Left ventricle myocardium inferior (tissue), 1 donor: ENCODE measurements around the gene SLC51A. TPM values are rescaled to one million over a fixed set of nuclear protein-coding genes. Genes with fewer than 3 reads are reported as not detected.

ENCODE experiments used
- DNase-seq: peaks from one replicate; pipeline ENCODE4 v3.0.0-alpha.2; 2020
- H3K27ac ChIP-seq: fragments of 200-600 bp; replicated peaks from 2 replicates; pipeline ENCODE4 v1.8.0; 2021
- H3K27me3 ChIP-seq: fragments of 200-600 bp; 2 replicates; pipeline ENCODE4 v1.8.0; 2021; ENCODE audit warnings: low read depth
- H3K36me3 ChIP-seq: fragments of 200-600 bp; 2 replicates; pipeline ENCODE4 v1.8.0; 2021
- H3K4me1 ChIP-seq: fragments of 200-600 bp; 2 replicates; pipeline ENCODE4 v1.8.0; 2021
- H3K4me3 ChIP-seq: fragments of 200-600 bp; 2 replicates; pipeline ENCODE4 v1.8.0; 2021; ENCODE audit warnings: mild to moderate bottlenecking, moderate library complexity
- H3K9me3 ChIP-seq: fragments of 200-600 bp; replicated peaks from 2 replicates; pipeline ENCODE4 v1.8.0; 2021
- CTCF ChIP-seq: fragments of 200-600 bp; IDR thresholded peaks from 2 replicates; pipeline ENCODE4 v1.8.0; 2021; ENCODE audit warnings: antibody characterized with exemption, mild to moderate bottlenecking, borderline replicate concordance
- intact Hi-C: fragments of 100-400 bp; cut with micrococcal nuclease; formaldehyde crosslinking; loops from one replicate; pipeline ENCODE4 v1.11.0; 2022
- total RNA-seq: library from RNA; stranded (reverse); fragmentation: NEBNext Ultra II Directional; extraction: Animal tissue kit (Norgen Biotek cat#: 25700); gene quantifications from one replicate; pipeline ENCODE4 v1.2.1, GENCODE V29; 2021
- donor health status: DM: no; HTN: yes; CAD: no; lungs with severe emphysema.

The SLC51A gene
- total RNA-seq, 1 donor from 2014 or later = not detected

GRCh38 chr3:196215493-196216020 lies 777 bp upstream of the SLC51A start:
- H3K36me3 ChIP-seq = no peaks in the 10 kb centered on the region
- no peak overlapping the region for H3K27ac ChIP-seq
- H3K4me1 ChIP-seq = peaks cover 12% of the 10 kb centered on the region
- no peak for TF ChIP-seq CTCF
- no peaks in the 10 kb centered on the region for H3K9me3 ChIP-seq
- intact Hi-C loops = no loop called here
- H3K4me3 ChIP-seq = no peak overlapping the region
- H3K27me3 ChIP-seq = peaks cover 44% of the 10 kb centered on the region
- DNase-seq = no peak

- peaks cover 12% of the 10 kb centered on the region for H3K4me1 ChIP-seq
- H3K27me3 ChIP-seq = peaks cover 35% of the 10 kb centered on the region
- intact Hi-C loops = no loop called here
- TF ChIP-seq CTCF = no peak
- no peaks in the 10 kb centered on the region for H3K36me3 ChIP-seq
- no peak for DNase-seq
- H3K4me3 ChIP-seq = no peak overlapping the region
- H3K27ac ChIP-seq = no peak overlapping the region
- H3K9me3 ChIP-seq = no peaks in the 10 kb centered on the region
Observed at GRCh38 chr3:196216681-196217211, 412 bp downstream of the SLC51A start.

- intact Hi-C loops = no loop called here
Observed at GRCh38 chr3:196217307-196218154, 1.2 kb downstream of the SLC51A start.

GRCh38 chr3:196218155-196218712 lies 1.9 kb downstream of the SLC51A start:
- H3K27me3 ChIP-seq = peaks cover 32% of the 10 kb centered on the region
- TF ChIP-seq CTCF = no peak
- H3K4me1 ChIP-seq = peaks cover 12% of the 10 kb centered on the region
- no peaks in the 10 kb centered on the region for H3K9me3 ChIP-seq
- H3K4me3 ChIP-seq = no peak overlapping the region
- H3K27ac ChIP-seq = no peak overlapping the region
- intact Hi-C loops = no loop called here
- DNase-seq = no peak
- H3K36me3 ChIP-seq = no peaks in the 10 kb centered on the region

More at GRCh38 chr3:196217307-196218154, 1.2 kb downstream of the SLC51A start:
- Histone ChIP-seq H3K4me3 (no peak overlapping the region), H3K27me3 (peaks cover 35% of the 10 kb centered on the region), H3K36me3 (no peaks in the 10 kb centered on the region), H3K27ac (no peak overlapping the region), H3K9me3 (no peaks in the 10 kb centered on the region), H3K4me1 (peaks cover 12% of the 10 kb centered on the region)
- DNase-seq = no peak
- no peak for TF ChIP-seq CTCF

GRCh38 chr3:196219194-196219969 lies 3.0 kb downstream of the SLC51A start:
- Histone ChIP-seq H3K27me3 (peaks cover 25% of the 10 kb centered on the region), H3K9me3 (no peaks in the 10 kb centered on the region), H3K4me3 (peak overlapping the region; percentile 53), H3K4me1 (peaks cover 12% of the 10 kb centered on the region), H3K27ac (no peak overlapping the region), H3K36me3 (no peaks in the 10 kb centered on the region)
- intact Hi-C loops = no loop called here
- DNase-seq = peak; percentile 36
- TF ChIP-seq CTCF = no peak
